ENCODE data around the gene PSG11. TPM values are rescaled to one million over a fixed set of nuclear protein-coding genes. Genes with fewer than 3 reads are reported as not detected.
"Not testable (repeated sequence)": the region's sequence is repeated elsewhere in the genome, so short reads cannot be mapped to it uniquely, and the experiment has no call there.

PSG11 gene
- polyA plus RNA-seq, 4 donors: not detected

DNA sequence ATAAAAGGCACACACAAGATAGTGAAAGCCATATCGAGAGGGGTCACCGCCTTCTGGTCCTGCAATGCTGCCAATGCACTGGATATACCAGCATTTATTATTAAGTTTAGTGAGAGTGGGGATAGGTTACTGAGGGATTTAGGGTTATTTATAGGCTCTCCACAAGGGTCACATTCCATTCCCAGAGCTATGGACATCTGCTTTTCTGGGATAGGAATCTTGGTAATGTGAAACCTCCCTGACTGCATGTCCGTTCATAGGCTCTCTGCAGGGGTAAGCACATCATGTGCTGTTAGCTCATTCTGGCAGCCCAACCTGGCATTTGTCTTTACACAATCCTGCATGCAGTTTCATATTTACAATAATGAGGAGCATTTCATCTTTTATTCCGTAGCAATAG is 21.4 kb downstream of the PSG11 start:
- H3K27me3 ChIP-seq (ENCODE audit: control insufficient read depth in 3 of 3, insufficient read depth in 3 of 3, low read length in 3 of 3); H3K9me3 ChIP-seq (ENCODE audit: control insufficient read depth in 2 of 2, insufficient read depth in 1 of 2, low read depth in 1 of 2, low read length in 1 of 2); FAIRE-seq; H3K36me3 ChIP-seq (ENCODE audit: control insufficient read depth in 3 of 3, insufficient read depth in 2 of 3, low read depth in 1 of 3, low read length in 3 of 3); H3K27ac ChIP-seq (ENCODE audit: low read depth in 1 of 3, low read length in 2 of 3); H3K4me3 ChIP-seq (ENCODE audit: low read depth in 1 of 3, low read length in 3 of 3); DNase-seq; H3K4me1 ChIP-seq (ENCODE audit: control insufficient read depth in 3 of 3, insufficient read depth in 2 of 3, low read depth in 1 of 3, low read length in 2 of 3): not testable (repeated sequence)
- WGBS, 3 donors: 46 to 69% (median 63%) methylated on average over 4 of the region's 4 CpGs

DNA sequence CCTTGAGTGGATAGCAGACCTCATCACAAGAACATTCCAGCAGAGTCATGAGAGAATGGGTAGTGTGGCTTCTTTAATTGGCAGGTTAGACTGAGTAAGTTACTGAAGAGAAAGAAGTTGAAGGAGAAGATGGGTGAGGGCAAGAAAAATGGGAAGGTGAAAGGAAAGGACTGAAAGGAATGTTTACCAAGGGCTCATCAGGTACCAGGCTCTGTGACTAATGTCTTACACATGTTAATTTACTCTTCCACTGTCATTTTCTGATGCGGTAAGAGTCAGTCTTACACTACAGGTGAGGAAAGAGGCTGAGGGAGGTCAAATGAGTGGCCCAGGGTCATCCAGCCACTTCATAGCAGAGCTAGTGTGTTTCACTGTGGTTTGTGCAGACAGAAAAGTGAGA is 22.6 kb downstream of the PSG11 start:
- not testable (repeated sequence) for H3K4me3 ChIP-seq (ENCODE audit: low read depth in 1 of 3, low read length in 3 of 3); H3K9me3 ChIP-seq (ENCODE audit: control insufficient read depth in 2 of 2, insufficient read depth in 1 of 2, low read depth in 1 of 2, low read length in 1 of 2); H3K4me1 ChIP-seq (ENCODE audit: control insufficient read depth in 3 of 3, insufficient read depth in 2 of 3, low read depth in 1 of 3, low read length in 2 of 3); FAIRE-seq; H3K36me3 ChIP-seq (ENCODE audit: control insufficient read depth in 3 of 3, insufficient read depth in 2 of 3, low read depth in 1 of 3, low read length in 3 of 3); H3K27ac ChIP-seq (ENCODE audit: low read depth in 1 of 3, low read length in 2 of 3); DNase-seq; H3K27me3 ChIP-seq (ENCODE audit: control insufficient read depth in 3 of 3, insufficient read depth in 3 of 3, low read length in 3 of 3)
- 53 to 83% (median 67%) methylated on average over 1 of the region's 1 CpG for WGBS, 3 donors

- not testable (repeated sequence) for DNase-seq; H3K9me3 ChIP-seq (ENCODE audit: control insufficient read depth in 2 of 2, insufficient read depth in 1 of 2, low read depth in 1 of 2, low read length in 1 of 2); H3K27ac ChIP-seq (ENCODE audit: low read depth in 1 of 3, low read length in 2 of 3); H3K4me1 ChIP-seq (ENCODE audit: control insufficient read depth in 3 of 3, insufficient read depth in 2 of 3, low read depth in 1 of 3, low read length in 2 of 3); H3K4me3 ChIP-seq (ENCODE audit: low read depth in 1 of 3, low read length in 3 of 3); FAIRE-seq; H3K27me3 ChIP-seq (ENCODE audit: control insufficient read depth in 3 of 3, insufficient read depth in 3 of 3, low read length in 3 of 3); H3K36me3 ChIP-seq (ENCODE audit: control insufficient read depth in 3 of 3, insufficient read depth in 2 of 3, low read depth in 1 of 3, low read length in 3 of 3)
- WGBS, 3 donors: 17 to 34% (median 23%) methylated on average over 2 of the region's 2 CpGs
These were observed 23.3 kb downstream of the PSG11 start for GRCh38 chr19:43002948-43003347.

DNA sequence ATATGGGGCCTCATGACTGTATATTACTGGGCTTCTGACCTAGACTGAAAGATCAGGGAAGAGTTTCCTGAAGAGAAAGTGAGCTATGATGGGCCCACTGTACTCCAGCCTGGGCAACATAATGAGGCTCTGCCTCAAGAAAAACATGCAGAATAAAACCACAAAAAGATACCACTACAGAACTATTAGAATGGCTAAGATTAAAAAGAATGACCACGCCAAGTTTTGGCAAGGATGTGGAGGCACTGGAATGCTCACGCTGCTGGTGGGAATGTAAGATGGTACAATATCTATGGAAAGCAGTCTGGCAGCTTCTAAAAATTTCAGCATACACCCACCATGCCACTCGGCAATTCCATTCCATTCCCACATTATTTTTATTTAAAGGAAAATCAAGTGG is 30.1 kb downstream of the PSG11 start:
- not testable (repeated sequence) for H3K4me1 ChIP-seq (ENCODE audit: control insufficient read depth in 3 of 3, insufficient read depth in 2 of 3, low read depth in 1 of 3, low read length in 2 of 3); DNase-seq; H3K4me3 ChIP-seq (ENCODE audit: low read depth in 1 of 3, low read length in 3 of 3); H3K9me3 ChIP-seq (ENCODE audit: control insufficient read depth in 2 of 2, insufficient read depth in 1 of 2, low read depth in 1 of 2, low read length in 1 of 2); H3K36me3 ChIP-seq (ENCODE audit: control insufficient read depth in 3 of 3, insufficient read depth in 2 of 3, low read depth in 1 of 3, low read length in 3 of 3); H3K27me3 ChIP-seq (ENCODE audit: control insufficient read depth in 3 of 3, insufficient read depth in 3 of 3, low read length in 3 of 3); FAIRE-seq; H3K27ac ChIP-seq (ENCODE audit: low read depth in 1 of 3, low read length in 2 of 3)
- 82 to 89% (median 84%) methylated on average over 3 of the region's 3 CpGs for WGBS, 3 donors

DNA sequence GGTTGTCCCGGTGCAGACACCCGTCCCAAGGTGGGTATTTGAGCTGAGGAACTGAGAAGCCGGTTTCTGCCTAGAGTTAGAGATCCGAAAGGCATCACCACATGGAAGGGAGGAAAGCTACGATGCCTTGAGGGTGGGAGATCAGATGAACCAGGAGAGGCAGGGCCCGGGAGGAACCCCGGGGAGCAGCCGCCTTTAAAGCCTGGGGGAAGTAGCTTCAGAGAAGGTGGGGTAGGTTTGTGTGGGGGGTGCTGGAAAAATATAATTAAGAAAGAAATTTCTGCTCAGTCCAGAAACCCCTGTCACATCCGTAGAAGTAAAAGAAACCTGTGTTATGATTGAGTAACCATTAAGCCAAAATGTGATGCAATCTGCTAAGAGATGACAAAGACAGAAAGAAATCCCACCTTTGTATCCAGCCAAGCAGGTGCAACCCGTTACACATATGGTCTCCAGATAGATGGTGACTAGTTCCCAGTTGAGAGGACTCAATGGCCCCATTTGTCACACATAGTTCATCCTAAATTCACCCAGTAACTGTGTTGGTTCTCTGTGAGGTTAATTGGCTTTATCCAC is 34.2 kb downstream of the PSG11 start:
- FAIRE-seq; H3K9me3 ChIP-seq (ENCODE audit: control insufficient read depth in 2 of 2, insufficient read depth in 1 of 2, low read depth in 1 of 2, low read length in 1 of 2); H3K36me3 ChIP-seq (ENCODE audit: control insufficient read depth in 3 of 3, insufficient read depth in 2 of 3, low read depth in 1 of 3, low read length in 3 of 3); H3K4me3 ChIP-seq (ENCODE audit: low read depth in 1 of 3, low read length in 3 of 3); DNase-seq; H3K4me1 ChIP-seq (ENCODE audit: control insufficient read depth in 3 of 3, insufficient read depth in 2 of 3, low read depth in 1 of 3, low read length in 2 of 3); H3K27me3 ChIP-seq (ENCODE audit: control insufficient read depth in 3 of 3, insufficient read depth in 3 of 3, low read length in 3 of 3); H3K27ac ChIP-seq (ENCODE audit: low read depth in 1 of 3, low read length in 2 of 3): not testable (repeated sequence)
- 77 to 82% (median 78%) methylated on average over 10 of the region's 10 CpGs for WGBS, 3 donors

GRCh38 chr19:42989851-42990250 is 36.4 kb downstream of the PSG11 start:
- Histone ChIP-seq H3K27me3 (ENCODE audit: control insufficient read depth in 3 of 3, insufficient read depth in 3 of 3, low read length in 3 of 3) (no peaks in the 10 kb centered on the region), H3K27ac (ENCODE audit: low read depth in 1 of 3, low read length in 2 of 3) (no peak overlapping the region), H3K4me1 (ENCODE audit: control insufficient read depth in 3 of 3, insufficient read depth in 2 of 3, low read depth in 1 of 3, low read length in 2 of 3) (no peaks in the 10 kb centered on the region), H3K36me3 (ENCODE audit: control insufficient read depth in 3 of 3, insufficient read depth in 2 of 3, low read depth in 1 of 3, low read length in 3 of 3) (no peaks in the 10 kb centered on the region), H3K4me3 (ENCODE audit: low read depth in 1 of 3, low read length in 3 of 3) (no peak overlapping the region), H3K9me3 (ENCODE audit: control insufficient read depth in 2 of 2, insufficient read depth in 1 of 2, low read depth in 1 of 2, low read length in 1 of 2) (no peaks in the 10 kb centered on the region)
- FAIRE-seq (no peak), DNase-seq (no peak)
- 57 to 81% (median 75%) methylated on average over 7 of the region's 7 CpGs for WGBS, 3 donors

GRCh38 chr19:42989186-42989585 is 37.1 kb downstream of the PSG11 start:
- FAIRE-seq; H3K27ac ChIP-seq (ENCODE audit: low read depth in 1 of 3, low read length in 2 of 3); DNase-seq; H3K4me1 ChIP-seq (ENCODE audit: control insufficient read depth in 3 of 3, insufficient read depth in 2 of 3, low read depth in 1 of 3, low read length in 2 of 3); H3K27me3 ChIP-seq (ENCODE audit: control insufficient read depth in 3 of 3, insufficient read depth in 3 of 3, low read length in 3 of 3); H3K36me3 ChIP-seq (ENCODE audit: control insufficient read depth in 3 of 3, insufficient read depth in 2 of 3, low read depth in 1 of 3, low read length in 3 of 3); H3K4me3 ChIP-seq (ENCODE audit: low read depth in 1 of 3, low read length in 3 of 3); H3K9me3 ChIP-seq (ENCODE audit: control insufficient read depth in 2 of 2, insufficient read depth in 1 of 2, low read depth in 1 of 2, low read length in 1 of 2): not testable (repeated sequence)
- WGBS, 3 donors: 78 to 83% (median 80%) methylated on average over 4 of the region's 4 CpGs

DNA sequence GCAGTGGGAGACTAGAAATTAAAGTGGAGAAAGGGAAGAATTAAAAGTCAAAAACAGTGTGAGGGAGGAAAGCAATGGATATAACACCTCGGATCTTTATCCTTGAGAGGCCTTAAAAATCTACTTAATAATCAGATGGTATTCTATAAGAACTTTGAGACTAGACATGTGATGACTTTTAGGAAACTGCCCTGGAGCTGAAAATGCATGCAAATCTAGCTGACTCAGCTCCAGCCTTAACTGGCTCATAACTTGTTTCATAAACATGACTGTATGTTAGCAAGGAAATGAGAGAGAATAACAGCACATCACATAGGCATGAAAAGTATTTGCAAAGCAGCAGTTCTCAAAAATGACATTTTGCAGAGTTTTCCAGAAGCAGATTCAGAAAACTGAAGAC is 38.1 kb downstream of the PSG11 start:
- not testable (repeated sequence) for DNase-seq; H3K4me1 ChIP-seq (ENCODE audit: control insufficient read depth in 3 of 3, insufficient read depth in 2 of 3, low read depth in 1 of 3, low read length in 2 of 3); H3K9me3 ChIP-seq (ENCODE audit: control insufficient read depth in 2 of 2, insufficient read depth in 1 of 2, low read depth in 1 of 2, low read length in 1 of 2); H3K4me3 ChIP-seq (ENCODE audit: low read depth in 1 of 3, low read length in 3 of 3); H3K27ac ChIP-seq (ENCODE audit: low read depth in 1 of 3, low read length in 2 of 3); H3K36me3 ChIP-seq (ENCODE audit: control insufficient read depth in 3 of 3, insufficient read depth in 2 of 3, low read depth in 1 of 3, low read length in 3 of 3); FAIRE-seq; H3K27me3 ChIP-seq (ENCODE audit: control insufficient read depth in 3 of 3, insufficient read depth in 3 of 3, low read length in 3 of 3)
- 41 to 82% (median 74%) methylated on average over 1 of the region's 1 CpG for WGBS, 3 donors

- no peaks in the 10 kb centered on the region for H3K27me3 ChIP-seq (ENCODE audit: control insufficient read depth in 3 of 3, insufficient read depth in 3 of 3, low read length in 3 of 3)
These were observed 40.7 kb downstream of the PSG11 start for GRCh38 chr19:42985588-42985987.

More at GRCh38 chr19:42985588-42985987, 40.7 kb downstream of the PSG11 start:
- DNase-seq: no peak
- H3K36me3 ChIP-seq (ENCODE audit: control insufficient read depth in 3 of 3, insufficient read depth in 2 of 3, low read depth in 1 of 3, low read length in 3 of 3): no peaks in the 10 kb centered on the region
- no peaks in the 10 kb centered on the region for H3K9me3 ChIP-seq (ENCODE audit: control insufficient read depth in 2 of 2, insufficient read depth in 1 of 2, low read depth in 1 of 2, low read length in 1 of 2)
- no peak for FAIRE-seq
- H3K4me1 ChIP-seq (ENCODE audit: control insufficient read depth in 3 of 3, insufficient read depth in 2 of 3, low read depth in 1 of 3, low read length in 2 of 3): no peaks in the 10 kb centered on the region
- WGBS, 3 donors: 66 to 83% (median 66%) methylated on average over 4 of the region's 4 CpGs
- H3K27ac ChIP-seq (ENCODE audit: low read depth in 1 of 3, low read length in 2 of 3): no peak overlapping the region
- no peak overlapping the region for H3K4me3 ChIP-seq (ENCODE audit: low read depth in 1 of 3, low read length in 3 of 3)

Measured in small intestine (tissue), 7 donors.